Measurements from ENCODE around the gene CD72.

DNA sequence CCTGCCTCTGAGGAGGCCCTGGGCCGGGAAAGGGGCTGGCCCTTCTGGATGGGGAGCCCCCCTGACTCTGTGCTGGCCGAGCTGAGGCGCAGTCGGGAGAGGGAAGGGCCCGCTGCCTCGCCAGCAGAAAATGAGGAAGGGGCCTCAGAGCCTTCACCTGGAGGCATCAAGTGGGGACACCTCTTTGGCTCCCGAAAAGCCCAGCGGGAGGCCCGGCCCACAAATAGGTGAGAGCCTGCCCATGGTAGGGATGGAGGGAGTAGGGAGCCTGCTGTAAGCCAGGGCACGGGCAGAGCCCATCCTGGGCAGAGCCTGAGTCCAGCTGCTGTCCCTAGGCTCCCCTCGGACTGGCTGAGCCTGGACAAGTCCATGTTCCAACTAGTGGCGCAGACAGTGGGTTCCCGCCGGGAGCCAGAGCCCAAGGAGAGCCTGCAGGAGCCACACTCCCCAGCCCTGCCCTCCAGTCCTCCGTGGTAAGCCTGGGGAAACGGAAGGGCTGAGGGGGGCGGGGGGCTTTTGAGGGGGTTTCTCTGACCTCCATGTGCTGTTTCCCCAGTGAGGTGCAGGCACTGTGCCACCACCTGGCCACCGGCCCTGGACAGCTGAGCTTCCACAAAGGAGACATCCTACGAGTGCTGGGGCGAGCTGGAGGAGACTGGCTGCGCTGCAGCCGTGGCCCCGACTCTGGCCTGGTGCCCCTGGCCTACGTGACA lies 57.4 kb downstream of the CD72 start:
- TF ChIP-seq GATA3 (IDR thresholded peaks at IDR 0.05; ENCODE audit: low read depth, low read length), result no peak
- TF ChIP-seq GATA2 (IDR thresholded peaks at IDR 0.05; ENCODE audit: low read depth, low read length), result no peak
